HG03060 (cell line): ENCODE measurements around the gene CHADL.
"Not testable (repeated sequence)": the region's sequence is repeated elsewhere in the genome, so short reads cannot be mapped to it uniquely, and the experiment has no call there.

Experiments used
- ATAC-seq: cut with Tn5 transposase; IDR thresholded peaks from one replicate; pipeline ENCODE4 v1.9.1; 2021; ENCODE audit warnings: low read depth, moderate number of reproducible peaks; ENCODE audit not compliant: unreplicated experiment

CHADL gene

DNA sequence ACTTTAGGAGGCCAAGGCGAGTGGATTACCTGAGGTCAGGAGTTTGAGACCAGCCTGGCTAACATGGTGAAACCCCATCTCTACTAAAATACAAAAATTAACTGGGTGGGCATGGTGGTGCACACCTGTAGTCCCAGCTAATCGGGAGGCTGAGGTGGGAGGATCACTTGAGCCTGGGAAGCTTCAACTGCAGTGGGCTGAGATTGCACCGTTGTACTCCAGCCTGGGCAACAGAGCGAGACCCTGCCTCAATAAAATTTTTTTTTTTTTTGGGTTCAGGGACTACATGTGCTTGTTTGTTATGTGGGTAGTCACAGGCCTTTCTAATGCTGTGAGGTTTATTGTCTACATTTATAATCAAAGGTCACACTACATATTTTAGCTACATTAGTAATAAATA is 19.0 kb upstream of the CHADL start:
- ATAC-seq: not testable (repeated sequence)

DNA sequence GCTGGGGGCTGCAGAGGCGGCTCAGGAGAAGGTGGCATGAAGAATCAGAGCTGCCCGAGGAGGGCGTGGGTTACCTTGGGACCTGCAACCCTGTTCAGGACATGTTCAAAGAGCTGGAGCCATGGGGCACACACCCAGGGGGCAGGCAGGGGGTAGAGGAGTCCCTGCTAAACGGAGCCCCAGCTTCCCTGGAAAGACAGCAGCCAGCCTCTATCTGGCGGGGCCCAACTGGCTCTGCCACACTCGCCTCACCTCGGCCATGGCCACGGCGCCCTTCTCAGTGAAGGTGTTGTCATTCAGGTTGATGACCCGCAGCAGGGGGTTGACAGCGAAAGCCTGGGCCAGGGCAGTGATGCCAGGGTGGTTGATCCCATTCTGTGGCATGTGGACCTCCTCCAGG is 17.0 kb upstream of the CHADL start:
- ATAC-seq: no peak

DNA sequence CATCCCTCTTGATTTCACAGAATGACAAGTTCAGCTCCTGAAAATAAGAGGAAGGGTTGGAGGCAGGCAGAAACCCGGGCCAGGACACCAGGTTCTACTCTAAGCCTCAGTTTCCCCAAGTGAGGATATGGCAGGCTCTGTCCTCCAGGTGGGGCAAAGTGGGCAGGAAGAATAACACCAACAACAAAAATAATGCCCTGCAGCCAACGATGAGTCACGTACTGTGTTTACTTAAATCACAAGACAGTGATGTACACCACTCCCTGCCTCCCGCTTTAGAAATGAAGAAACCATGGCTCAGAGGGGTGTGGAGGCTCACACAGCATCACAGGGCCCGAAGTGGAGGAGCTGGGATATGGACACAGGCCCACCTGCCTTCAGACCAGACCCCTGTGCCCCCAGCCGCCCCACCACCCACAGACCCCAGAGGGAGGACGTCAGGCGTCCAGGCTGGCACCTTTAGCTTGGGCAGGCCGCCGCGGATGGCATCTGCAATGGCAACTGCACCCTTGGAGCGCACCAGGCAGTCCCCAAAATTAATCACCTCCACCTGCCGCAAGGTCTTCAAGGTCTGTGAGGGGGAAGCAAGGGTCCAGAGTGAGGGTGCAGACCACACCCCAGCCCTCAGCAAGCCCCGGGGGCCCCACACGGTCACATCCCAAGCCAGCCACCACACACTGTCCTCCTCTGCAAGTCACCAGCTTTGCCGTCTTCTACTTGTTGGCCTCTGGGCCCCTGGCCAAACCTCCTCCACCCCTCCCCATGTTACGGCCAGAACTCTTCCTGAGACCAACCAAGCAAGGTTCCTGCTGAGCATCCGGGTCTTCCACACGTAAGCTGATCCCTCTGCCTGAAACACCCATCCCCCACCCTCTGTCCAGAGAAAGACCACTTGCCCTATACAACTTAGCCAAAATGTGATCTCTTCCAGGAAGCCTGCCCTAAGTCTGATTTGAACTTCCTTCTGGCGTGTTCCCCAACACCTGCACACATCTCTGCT is 15.8 kb upstream of the CHADL start:
- no peak for ATAC-seq

DNA sequence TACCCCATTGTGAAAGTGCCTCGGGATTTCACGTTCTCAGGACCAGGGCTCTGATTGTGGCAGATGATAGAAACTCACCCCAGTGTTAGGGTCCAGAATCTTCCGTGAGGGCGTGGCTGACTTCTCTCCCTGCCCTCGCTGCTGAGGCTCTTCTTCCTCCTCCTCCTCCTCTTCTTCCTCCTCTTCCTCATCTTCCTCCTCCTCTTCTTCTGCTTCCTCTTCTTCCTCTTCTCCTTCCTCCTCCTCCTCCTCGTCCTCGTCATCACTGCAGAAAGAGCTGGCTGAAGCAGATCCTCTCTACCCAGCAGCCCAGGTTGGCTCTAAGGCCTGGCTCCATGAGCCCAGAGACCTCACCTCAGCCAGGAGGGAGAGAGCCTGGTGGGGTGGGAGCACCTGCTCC is 13.5 kb upstream of the CHADL start:
- ATAC-seq: no peak

DNA sequence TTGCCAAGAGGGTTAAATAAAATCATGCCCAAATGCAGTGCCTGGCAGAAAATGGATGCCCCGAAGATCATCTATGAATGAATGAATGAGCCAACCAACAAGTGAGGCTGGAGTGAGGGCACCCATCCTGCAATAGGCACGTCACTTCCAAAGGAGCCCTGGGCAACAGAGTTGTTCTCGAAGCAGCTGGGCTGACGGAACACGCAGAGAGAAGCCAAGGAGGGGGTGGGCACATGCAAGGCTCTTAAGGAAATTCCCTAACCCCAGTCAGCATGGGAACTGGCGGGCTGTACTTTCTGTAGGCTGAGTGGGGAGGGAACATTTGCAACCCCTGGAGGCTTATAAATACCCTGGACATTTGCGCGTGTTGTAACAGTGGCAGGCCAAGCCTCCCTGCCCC is 11.6 kb upstream of the CHADL start:
- ATAC-seq: no peak

DNA sequence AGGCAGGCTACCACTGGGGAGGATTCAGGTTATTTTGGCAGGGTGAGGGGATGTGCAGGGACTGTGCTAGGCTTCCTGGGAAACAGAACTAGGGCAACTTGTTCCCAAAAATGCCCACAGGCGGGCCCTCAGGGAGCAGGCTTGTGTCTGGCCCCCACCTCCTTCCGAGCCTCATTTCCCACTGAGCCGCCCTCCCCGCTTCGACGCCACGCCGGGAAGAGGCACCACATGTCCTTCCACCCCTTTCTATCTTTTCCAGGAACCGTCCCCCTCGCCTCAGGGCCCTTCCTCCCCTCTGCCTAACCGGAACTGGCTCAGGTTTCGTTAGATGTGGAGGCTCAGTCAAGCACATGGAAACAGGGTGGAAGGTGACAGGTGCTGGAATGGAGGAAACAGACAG is 9.4 kb upstream of the CHADL start:
- ATAC-seq: no peak

DNA sequence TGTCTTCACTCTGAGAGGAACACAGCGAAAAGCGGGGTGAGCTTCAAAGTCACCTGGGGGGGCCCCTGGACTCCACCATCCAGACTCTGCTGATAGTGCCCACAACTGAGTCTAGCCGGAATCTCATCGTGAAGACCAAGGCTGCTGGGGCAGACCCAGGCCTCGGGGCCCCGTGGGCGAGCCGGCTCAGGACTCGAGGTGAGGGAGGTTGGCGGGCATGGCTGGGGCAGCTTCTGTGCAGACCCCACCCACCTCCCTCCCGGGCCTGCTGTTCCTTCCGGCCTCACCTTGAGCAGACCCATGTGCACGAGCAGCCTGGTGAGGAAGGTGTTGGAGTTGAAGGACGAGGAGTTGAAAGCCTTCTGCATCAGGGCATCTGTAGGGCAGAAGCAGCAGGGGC is 8.7 kb upstream of the CHADL start:
- no peak for ATAC-seq

DNA sequence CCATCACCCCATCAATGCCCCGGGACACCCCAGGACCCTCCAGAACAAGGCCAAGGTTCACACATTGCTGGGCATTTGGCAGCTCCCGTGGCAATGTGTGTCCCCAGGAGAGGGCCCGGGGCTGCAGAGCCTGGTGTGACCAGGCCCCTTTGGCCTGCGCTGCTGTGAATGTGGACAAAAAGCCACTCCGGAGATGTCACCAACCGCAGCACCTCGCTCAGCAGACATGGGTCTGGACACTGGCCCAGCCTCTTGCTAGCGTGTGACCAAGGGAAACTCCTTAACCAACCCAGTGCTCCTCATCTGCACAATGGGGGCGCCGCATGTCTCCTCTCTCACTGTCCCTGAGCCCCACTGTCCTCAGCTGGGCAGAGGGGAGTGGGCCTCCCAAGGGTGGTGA is 8.0 kb upstream of the CHADL start:
- no peak for ATAC-seq

DNA sequence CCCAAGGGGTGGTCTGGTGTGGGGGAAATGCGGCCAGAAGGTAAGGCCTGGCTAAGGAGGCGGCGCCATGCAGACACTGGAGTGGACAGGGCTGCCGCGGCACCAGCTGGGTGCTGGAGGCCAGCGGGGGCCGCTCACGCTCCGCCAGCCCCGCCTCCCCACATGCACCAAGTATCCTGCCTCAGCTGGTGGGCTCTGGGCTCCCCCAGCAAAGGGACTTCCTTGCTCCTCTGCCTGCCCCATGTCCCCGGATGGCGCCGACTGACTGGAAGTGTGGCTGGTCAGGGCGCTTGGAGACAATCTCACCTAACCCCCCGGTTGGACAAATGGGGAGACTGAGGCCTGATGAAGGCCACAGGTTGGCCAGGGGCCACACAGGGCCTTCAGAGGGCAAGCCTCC is 7.6 kb upstream of the CHADL start:
- no peak for ATAC-seq

DNA sequence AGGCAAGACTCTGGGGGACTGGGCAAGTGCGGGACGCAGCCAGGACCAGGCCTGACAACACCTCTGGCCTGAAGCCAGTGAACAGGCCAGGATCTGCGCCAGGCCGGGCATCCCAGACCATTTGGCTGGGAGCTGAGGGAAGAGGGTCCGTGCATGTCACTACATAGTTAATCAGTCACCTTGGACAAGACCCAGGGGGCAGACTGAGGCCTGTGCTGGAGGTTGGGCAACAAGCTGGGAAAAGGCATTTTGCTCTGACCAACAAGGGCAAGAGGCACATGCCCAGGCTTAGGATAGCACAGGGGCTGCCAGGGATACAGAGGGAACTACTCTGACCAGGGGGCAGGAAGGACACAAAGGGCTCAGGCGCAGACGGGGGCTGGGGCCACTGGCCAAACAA is 7.0 kb upstream of the CHADL start:
- ATAC-seq: no peak

DNA sequence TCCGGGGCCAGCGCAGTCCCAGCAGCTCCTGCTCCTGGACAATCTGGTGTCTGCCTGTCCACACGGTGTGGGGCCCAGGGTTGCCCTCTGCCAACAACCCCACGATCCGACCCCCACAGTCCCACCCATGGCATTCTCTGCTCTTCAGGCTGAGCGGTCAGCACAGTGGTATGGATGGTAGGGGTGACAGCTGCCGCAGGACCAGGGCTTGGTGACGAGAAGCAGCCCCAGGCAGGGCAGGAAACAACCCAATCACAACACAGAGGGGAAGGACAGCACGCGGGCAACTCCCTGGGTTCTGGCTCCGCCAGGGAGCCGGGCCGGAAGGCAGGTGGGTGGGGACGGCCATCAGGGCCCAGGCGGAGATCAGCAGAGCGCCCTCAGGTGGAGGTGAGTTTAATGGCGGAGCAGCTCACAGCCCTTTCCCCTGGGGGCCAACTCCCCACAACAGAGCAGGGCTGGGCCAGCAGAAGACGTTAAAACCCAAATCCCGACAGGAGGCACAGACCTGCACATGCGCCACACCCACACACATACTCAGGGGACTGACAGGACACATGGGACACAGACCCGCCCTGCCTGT is 5.3 kb upstream of the CHADL start:
- ATAC-seq: no peak

DNA sequence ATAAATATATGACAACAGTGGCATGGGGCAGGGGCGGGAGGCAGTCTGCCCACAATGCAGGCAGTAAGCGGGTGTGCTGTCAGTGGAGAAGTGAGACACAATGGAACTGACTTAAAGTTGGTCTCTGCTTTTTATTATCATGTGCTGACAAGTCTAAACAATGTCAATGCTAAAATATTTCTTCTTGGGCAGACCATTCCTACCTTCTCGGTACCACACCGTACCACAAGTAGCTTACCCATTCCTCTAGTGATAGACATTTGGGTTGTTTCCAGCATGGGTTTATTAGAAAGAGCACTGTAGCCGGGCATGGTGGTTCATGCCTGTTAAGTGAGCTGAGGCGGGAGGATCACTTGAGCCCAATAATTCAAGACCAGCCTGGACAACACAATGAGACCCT is 2.6 kb upstream of the CHADL start:
- ATAC-seq: no peak

DNA sequence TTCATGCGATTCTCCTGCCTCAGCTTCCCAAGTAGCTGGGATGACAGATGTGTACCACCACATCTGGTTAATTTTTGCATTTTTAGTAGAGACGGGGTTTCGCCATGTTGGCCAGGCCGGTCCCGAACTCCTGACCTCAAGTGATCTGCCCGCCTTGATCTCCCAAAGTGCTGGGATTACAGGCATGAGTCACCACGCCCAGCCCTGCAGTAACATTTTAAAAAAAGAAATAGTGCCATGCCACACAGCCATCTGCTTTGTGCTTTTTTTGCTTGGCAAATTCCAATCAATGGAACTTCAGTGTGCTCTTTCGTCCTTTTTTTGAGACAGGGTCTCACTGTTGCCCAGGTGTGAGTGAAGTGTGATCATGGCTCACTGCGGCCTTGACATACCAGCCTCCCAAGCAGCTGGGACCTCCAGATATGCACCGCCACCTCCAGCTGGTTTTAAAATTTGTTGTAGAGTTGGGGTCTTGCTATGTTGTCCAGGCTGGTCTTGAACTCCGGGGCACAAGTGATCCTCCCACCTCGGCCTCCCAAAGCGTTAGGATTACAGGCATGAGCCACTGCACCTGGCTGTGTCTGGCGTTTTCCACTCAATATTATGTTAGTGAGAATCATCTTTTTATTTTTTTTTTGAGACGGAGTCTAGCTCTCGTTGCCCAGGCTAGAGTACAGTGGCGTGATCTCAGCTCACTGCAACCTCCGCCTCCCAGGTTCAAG is 1.8 kb upstream of the CHADL start:
- ATAC-seq: no peak

DNA sequence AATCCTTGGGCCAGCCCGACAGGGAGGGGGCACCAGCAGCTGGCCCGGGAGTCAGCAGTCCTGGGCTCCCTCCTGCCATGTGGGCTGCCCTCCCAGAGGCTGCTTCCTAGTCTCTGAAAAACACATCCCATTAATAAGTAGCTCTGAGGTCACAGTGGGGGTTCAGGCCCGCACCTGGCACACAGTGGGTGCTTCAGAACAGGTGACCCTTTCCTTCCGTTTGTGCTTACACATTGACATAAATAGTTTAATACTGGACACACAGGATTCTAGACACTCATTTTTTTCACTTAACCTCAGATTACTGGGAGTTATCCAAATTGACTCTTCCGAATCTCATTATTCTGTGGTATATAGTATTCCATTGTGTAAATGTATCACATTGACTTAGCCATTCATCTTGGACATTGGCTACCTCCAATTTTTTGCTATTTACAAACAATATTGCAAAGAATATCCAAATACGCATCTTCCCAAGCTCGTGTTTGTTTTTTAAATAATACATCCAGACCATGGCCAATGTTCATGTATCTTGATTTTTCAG is 474 bp upstream of the CHADL start:
- no peak for ATAC-seq

DNA sequence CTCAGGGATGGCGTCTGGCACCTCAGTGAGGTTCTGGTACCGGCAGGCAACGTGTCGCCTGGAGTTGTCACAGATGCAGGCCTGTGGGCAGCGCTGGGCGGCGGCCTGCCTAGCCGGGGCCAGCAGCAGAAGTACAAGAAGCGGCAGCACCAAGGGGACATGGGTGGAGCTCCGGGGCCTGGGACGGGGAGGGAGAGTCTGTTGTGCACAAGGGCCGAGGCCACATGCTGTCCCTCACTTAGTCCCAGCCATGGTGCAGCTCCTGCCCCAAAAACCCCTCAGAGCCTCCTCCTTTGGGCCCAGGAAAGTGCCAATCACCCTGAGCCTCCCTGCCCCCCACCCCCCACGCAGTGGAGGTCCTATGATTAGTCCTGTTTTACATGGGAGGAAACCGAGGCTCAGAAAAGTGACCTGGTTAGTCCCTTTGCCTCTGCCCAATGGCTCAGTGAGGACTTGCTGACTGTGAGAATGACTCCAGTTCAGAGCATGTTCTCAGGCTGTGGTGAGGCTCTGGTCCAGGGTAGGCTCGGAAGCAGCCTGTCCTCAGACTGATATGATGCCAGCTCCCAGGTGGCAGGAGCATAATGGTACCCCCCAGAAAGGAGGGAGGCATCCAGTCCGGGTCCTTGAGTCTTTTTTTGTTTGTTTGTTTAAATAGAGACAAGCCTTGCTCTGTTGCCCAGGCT is 1.1 kb downstream of the CHADL start:
- ATAC-seq: no peak

DNA sequence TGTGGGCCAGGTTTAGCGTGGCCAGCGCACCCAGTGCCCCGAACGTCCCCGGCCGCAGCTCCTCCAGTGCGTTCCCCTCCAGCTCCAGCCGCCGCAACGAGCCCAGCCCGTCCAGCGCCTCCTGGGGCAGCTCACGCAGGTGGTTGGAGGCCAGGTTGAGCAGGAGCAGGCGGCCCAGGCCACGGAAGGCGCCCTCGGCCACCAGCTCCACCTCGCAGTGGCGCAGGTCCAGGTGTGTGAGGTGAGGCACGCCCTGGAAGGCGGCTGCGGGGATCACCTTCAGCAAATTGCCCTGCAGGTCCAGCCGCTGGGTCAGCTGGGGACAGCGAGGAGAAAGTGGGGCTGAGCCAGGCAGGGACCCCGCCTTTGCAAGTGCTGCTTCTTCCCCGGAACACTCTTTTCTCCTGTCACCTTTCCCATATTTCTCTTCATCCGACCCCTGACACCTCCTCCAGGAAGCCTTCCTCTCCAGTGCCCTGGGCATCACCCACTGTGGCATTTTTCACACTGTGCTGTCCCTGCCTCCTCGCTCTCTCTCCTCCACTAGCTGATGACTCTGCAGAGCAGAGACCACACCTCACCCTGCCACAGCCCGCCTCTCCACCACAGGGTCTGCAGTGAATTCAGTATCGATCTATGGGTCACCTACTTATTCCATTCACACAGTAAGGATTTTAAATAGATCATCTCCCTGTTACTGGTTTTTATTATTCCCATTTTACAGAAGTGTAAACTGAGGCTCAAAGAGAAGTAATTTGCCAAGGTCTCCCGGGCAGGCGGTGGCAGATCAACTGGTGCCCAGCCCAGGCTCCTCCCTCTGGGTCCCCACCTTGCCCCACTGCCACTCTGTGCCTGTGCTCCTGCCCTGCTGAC is 1.9 kb downstream of the CHADL start:
- no peak for ATAC-seq

DNA sequence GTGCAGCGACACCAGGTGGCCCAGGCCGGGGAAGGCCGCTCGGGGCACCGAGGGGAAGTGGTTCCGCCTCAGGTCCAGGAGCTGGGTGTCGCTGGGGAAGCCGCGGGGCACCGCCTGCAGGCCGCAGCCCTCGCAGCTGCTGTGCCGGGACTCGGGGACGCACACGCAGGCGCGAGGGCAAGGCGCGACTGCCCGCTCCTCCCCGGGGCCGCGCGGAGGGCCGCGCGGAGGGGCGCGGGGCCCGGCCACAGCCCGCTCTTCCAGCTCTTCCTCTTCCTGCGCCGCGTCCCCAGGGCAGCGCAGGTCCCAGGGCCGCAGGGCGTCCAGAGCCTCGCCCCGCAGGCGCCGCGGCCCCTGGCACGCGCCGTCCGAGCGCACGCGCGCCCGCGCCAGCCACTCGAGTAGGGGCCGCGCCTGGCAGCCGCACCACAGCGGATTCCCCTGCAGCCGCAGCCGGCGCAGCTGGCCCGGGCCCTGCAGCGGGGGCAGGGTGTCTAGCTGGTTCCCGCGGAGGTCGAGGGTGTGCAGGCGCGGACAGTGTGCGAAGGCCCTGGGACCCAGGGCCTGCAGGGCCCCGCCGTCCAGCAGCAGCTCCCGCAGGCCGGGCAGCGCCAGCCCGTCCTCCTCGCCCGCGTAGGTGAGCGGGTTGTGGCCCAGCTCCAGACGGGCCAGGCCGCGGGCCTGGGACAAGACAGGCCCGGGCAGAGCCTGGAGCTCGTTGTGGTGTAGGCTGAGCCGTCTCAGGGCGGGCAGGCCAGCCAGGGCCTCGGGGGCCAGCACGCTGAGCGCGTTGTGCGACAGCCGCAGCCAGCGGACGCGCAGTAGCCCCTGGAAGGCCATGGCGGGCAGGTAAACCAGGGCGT is 2.8 kb downstream of the CHADL start:
- ATAC-seq: no peak

DNA sequence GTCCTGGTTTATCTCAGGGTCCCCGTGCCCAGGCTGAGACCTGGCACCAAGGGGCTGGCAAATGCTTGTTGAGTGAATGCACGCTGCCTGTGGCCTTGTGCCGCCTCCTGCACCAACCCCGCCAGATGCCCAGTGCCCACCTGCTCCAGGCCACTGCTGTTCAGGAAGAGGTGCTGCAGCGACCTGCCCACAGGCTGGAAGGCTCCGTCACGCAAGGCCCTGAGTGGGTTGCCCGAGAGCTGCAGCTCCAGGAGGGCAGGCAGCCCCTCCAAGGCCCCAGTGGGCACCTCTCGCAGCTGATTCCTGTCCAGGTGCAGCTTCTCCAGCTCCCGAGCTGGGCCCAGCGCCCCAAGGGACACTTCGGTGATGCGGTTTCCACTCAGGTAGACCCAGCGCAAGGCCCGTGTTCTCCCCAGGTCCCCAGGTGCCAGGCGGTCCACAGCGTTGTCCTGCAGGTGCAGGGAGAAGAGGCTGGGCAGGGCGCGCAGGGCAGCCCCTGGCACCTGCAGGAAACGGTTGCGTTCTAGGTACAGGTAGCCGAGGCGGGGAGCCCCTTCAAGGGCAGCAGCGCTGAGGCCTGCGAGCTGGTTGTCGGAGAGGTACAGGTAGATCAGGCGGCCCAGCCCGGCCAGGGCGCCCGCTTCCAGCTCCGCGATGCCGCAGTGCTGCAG is 3.6 kb downstream of the CHADL start:
- ATAC-seq: no peak
